OCI-LY7 (cell line): ENCODE results near the gene CACNA1I. TPM values are rescaled to one million over a fixed set of nuclear protein-coding genes. Genes with fewer than 3 reads are reported as not detected.

Experiments
- BruUV-seq: library from RNA; stranded (reverse); fragments of 400-500 nt; replicated peaks from 2 replicates; lab custom pipeline; 2021; lab: Mats Ljungman, UMichigan
- CTCF ChIA-PET: fragments of 300-600 bp; sonication (Branson Sonifier 250); formaldehyde crosslinking; loops from one replicate; lab custom pipeline; 2022; ENCODE audit warnings: antibody characterized with exemption; ENCODE audit not compliant: unreplicated experiment; lab: Charles Lee
- POLR2A ChIA-PET: fragments of 300-600 bp; sonication (Branson Sonifier 250); formaldehyde crosslinking; loops from one replicate; lab custom pipeline; 2022; ENCODE audit warnings: antibody characterized with exemption; lab: Charles Lee
- DNase-seq: peaks from one replicate; pipeline ENCODE4 v3.0.0-alpha.2; 2015; ENCODE audit warnings: low spot score
- H2AFZ ChIP-seq: fragments of 200-600 bp; sonication (generic), shearing (Covaris generic); 2 replicates; pipeline ENCODE4 v1.6.1; 2014; ENCODE audit warnings: mild to moderate bottlenecking, antibody characterized with exemption, low read length, moderate library complexity
- H3K27ac ChIP-seq: fragments of 200-600 bp; sonication (generic); 2 replicates; pipeline ENCODE4 v1.5.1; 2014; ENCODE audit warnings: mixed run types, low read depth, mild to moderate bottlenecking, moderate library complexity, low read length, inconsistent platforms; ENCODE audit not compliant: poor library complexity, severe bottlenecking
- H3K36me3 ChIP-seq: fragments of 200-600 bp; sonication (generic); 2 replicates; pipeline ENCODE4 v1.6.1; 2014; ENCODE audit warnings: mild to moderate bottlenecking, antibody characterized with exemption, low read length, moderate library complexity, mixed read lengths; ENCODE audit not compliant: insufficient read depth
- H3K4me1 ChIP-seq: fragments of 200-600 bp; sonication (generic); 2 replicates; pipeline ENCODE4 v1.5.1; 2014; ENCODE audit warnings: mild to moderate bottlenecking, low read length; ENCODE audit not compliant: insufficient read depth, poor library complexity, severe bottlenecking
- H3K4me2 ChIP-seq: fragments of 200-600 bp; sonication (generic); 2 replicates; pipeline ENCODE4 v1.6.1; 2014; ENCODE audit warnings: mild to moderate bottlenecking, low read length
- H3K4me3 ChIP-seq: fragments of 200-600 bp; sonication (generic); 2 replicates; pipeline ENCODE4 v1.5.1; 2014; ENCODE audit warnings: mild to moderate bottlenecking, low read depth, low read length; ENCODE audit not compliant: poor library complexity, severe bottlenecking
- H3K79me2 ChIP-seq: fragments of 200-600 bp; sonication (generic); 2 replicates; pipeline ENCODE4 v1.6.1; 2016; ENCODE audit warnings: low read depth, mild to moderate bottlenecking, low read length, moderate library complexity, mixed read lengths; ENCODE audit not compliant: insufficient read depth
- H3K9me2 ChIP-seq: fragments of 200-600 bp; sonication (generic); 2 replicates; pipeline ENCODE4 v1.6.1; 2016; ENCODE audit warnings: mild to moderate bottlenecking, low read length, mixed read lengths; ENCODE audit not compliant: insufficient read depth
- H3K9me3 ChIP-seq: fragments of 200-600 bp; sonication (generic); 2 replicates; pipeline ENCODE4 v1.6.1; 2014; ENCODE audit warnings: mild to moderate bottlenecking, mixed run types, low read length, mixed read lengths
- H4K20me1 ChIP-seq: fragments of 200-600 bp; sonication (generic); 2 replicates; pipeline ENCODE4 v1.6.1; 2014; ENCODE audit warnings: mild to moderate bottlenecking, antibody characterized with exemption, low read length, moderate library complexity, mixed read lengths; ENCODE audit not compliant: insufficient read depth
- CTCF ChIP-seq: fragments of 200-600 bp; sonication (generic); conservative IDR thresholded peaks from 2 replicates; pipeline ENCODE4 v1.5.1; 2014; ENCODE audit warnings: mild to moderate bottlenecking, antibody characterized with exemption, low read length, moderate library complexity, mixed read lengths
- EZH2phosphoT487 ChIP-seq: fragments of 200-600 bp; sonication (generic); IDR thresholded peaks from 2 replicates; pipeline ENCODE4 v1.6.1; 2018; ENCODE audit warnings: low read depth, borderline replicate concordance, mild to moderate bottlenecking, mixed run types, antibody characterized with exemption, low read length, moderate library complexity, mixed read lengths
- intact Hi-C: fragments of 100-400 bp; cut with micrococcal nuclease; formaldehyde crosslinking; loops from one replicate; pipeline ENCODE4 v1.10.0; 2022; ENCODE audit not compliant: unreplicated experiment
- total RNA-seq, 2 experiments: library from RNA; depleted of rRNA in 1 of 2; stranded (reverse); fragments of >200 nt in 1 of 2; shearing (Covaris generic) in 1 of 2; gene quantifications; 2 replicates each; pipeline ENCODE4 v1.2.3, GENCODE V29; 2014 to 2022

Gene CACNA1I
- total RNA-seq, 2 experiments from 2014 or later: 0.03 TPM; not detected in 1

GRCh38 chr22:39543095-39543494 lies 27.5 kb upstream of the CACNA1I start:
- Histone ChIP-seq H3K27ac (no peak overlapping the region), H3K79me2 (no peaks in the 10 kb centered on the region), H3K4me1 (no peaks in the 10 kb centered on the region), H3K4me3 (no peak overlapping the region), H3K36me3 (no peaks in the 10 kb centered on the region), H3K9me2 (no peaks in the 10 kb centered on the region), H3K4me2 (no peak overlapping the region), H3K9me3 (no peaks in the 10 kb centered on the region), H4K20me1 (no peaks in the 10 kb centered on the region), H2AFZ (no peak overlapping the region)
- ChIA-PET POLR2A (no interaction called here), CTCF (no interaction called here)
- intact Hi-C loops: no loop called here
- peak; percentile 32 for DNase-seq
- BruUV-seq: no TSS peak
- peak; percentile 72 for TF ChIP-seq CTCF
- TF ChIP-seq EZH2phosphoT487: no peak

- Histone ChIP-seq H3K36me3 (no peaks in the 10 kb centered on the region), H3K27ac (no peak overlapping the region), H4K20me1 (no peaks in the 10 kb centered on the region), H3K4me3 (no peak overlapping the region), H3K9me3 (no peaks in the 10 kb centered on the region), H3K9me2 (no peaks in the 10 kb centered on the region), H3K79me2 (no peaks in the 10 kb centered on the region), H3K4me1 (no peaks in the 10 kb centered on the region), H3K4me2 (no peak overlapping the region), H2AFZ (no peak overlapping the region)
- ChIA-PET POLR2A (no interaction called here), CTCF (no interaction called here)
- intact Hi-C loops: no loop called here
- DNase-seq: no peak
- TF ChIP-seq EZH2phosphoT487: no peak
- no peak for TF ChIP-seq CTCF
- BruUV-seq: no TSS peak
Observed at GRCh38 chr22:39545386-39546365, 24.9 kb upstream of the CACNA1I start.
